VCaP (cell line): ENCODE measurements around the gene IL1F10.

Source experiments
- H3K27ac ChIP-seq: fragments of 450-650 bp; 2 replicates; pipeline ENCODE4 v1.5.1; 2017
- CTCF ChIP-seq: fragments of 450-650 bp; conservative IDR thresholded peaks from 2 replicates; pipeline ENCODE4 v1.5.1; 2017; ENCODE audit warnings: mild to moderate bottlenecking, moderate library complexity

The IL1F10 gene

GRCh38 chr2:113075600-113075999 lies 7.8 kb downstream of the IL1F10 start:
- no peak overlapping the region for H3K27ac ChIP-seq
- no peak for TF ChIP-seq CTCF

- TF ChIP-seq CTCF, result no peak
- peak overlapping the region; percentile 75; the same call in 1 of the 2 replicates for H3K27ac ChIP-seq
These were observed 9.3 kb downstream of the IL1F10 start for GRCh38 chr2:113076954-113077669.

GRCh38 chr2:113077921-113078320 lies 10.2 kb downstream of the IL1F10 start:
- peak overlapping the region; percentile 75 for H3K27ac ChIP-seq
- TF ChIP-seq CTCF, result no peak

- TF ChIP-seq CTCF, result no peak
- H3K27ac ChIP-seq, result peak overlapping the region; percentile 75
These were observed 10.6 kb downstream of the IL1F10 start for GRCh38 chr2:113078350-113078839.

GRCh38 chr2:113079131-113079530 lies 11.4 kb downstream of the IL1F10 start:
- no peak for TF ChIP-seq CTCF
- H3K27ac ChIP-seq, result peak overlapping the region; percentile 75

- no peak overlapping the region for H3K27ac ChIP-seq
- peak; percentile 50 for TF ChIP-seq CTCF
These were observed 12.4 kb downstream of the IL1F10 start for GRCh38 chr2:113080134-113080533.

GRCh38 chr2:113081488-113082210 lies 13.9 kb downstream of the IL1F10 start:
- no peak for TF ChIP-seq CTCF
- H3K27ac ChIP-seq, result no peak overlapping the region
